ENCODE data around the gene MN1.
"Not testable (repeated sequence)": the region's sequence is repeated elsewhere in the genome, so short reads cannot be mapped to it uniquely, and the experiment has no call there.

Gene MN1

GRCh38 chr22:27754247-27754887, 47.2 kb downstream of the MN1 start:
- Mint-ChIP-seq H3K27me3 (peaks cover 3% of the 10 kb centered on the region), H3K27ac (no peak overlapping the region), H3K9me3 (ENCODE audit: low read depth) (no peaks in the 10 kb centered on the region), H3K4me3 (no peak overlapping the region), H3K36me3 (no peaks in the 10 kb centered on the region), H3K4me1 (ENCODE audit: low read depth) (no peaks in the 10 kb centered on the region)

DNA sequence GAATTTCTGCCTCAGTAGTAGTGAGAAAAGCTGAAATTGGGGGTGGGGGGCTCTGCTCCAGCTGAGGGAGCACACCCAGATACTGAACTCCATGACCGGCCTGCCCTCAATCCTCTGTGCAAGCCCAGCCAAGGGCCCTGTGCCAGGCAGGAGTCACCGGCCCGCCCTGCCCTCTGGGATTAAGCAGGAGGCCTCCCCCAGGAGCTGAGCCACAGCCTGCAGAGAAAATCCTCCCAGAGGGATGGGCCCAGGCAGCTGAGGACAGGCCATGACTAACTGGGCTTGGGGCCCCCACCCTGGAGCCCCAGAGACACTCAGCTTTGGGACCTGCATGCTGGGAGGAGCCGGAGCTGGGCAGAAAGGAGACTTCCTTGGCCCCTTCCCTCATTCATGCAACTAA, 48.8 kb downstream of the MN1 start:
- no peak overlapping the region for H3K4me3 Mint-ChIP-seq
- H3K27me3 Mint-ChIP-seq = peaks cover 8% of the 10 kb centered on the region
- H3K9me3 Mint-ChIP-seq (ENCODE audit: low read depth) = no peaks in the 10 kb centered on the region
- H3K36me3 Mint-ChIP-seq = no peaks in the 10 kb centered on the region
- H3K27ac Mint-ChIP-seq = no peak overlapping the region
- peaks cover 2% of the 10 kb centered on the region for H3K4me1 Mint-ChIP-seq (ENCODE audit: low read depth)

- Mint-ChIP-seq H3K9me3 (ENCODE audit: low read depth) (no peaks in the 10 kb centered on the region), H3K4me1 (ENCODE audit: low read depth) (peaks cover 2% of the 10 kb centered on the region), H3K27me3 (peaks cover 8% of the 10 kb centered on the region), H3K27ac (no peak overlapping the region), H3K4me3 (no peak overlapping the region), H3K36me3 (no peaks in the 10 kb centered on the region)
Observed at GRCh38 chr22:27752141-27752540, 49.4 kb downstream of the MN1 start.

GRCh38 chr22:27751277-27752070, 50.1 kb downstream of the MN1 start:
- Mint-ChIP-seq H3K27me3 (peaks cover 8% of the 10 kb centered on the region), H3K4me1 (ENCODE audit: low read depth) (peaks cover 2% of the 10 kb centered on the region), H3K9me3 (ENCODE audit: low read depth) (no peaks in the 10 kb centered on the region), H3K27ac (no peak overlapping the region), H3K36me3 (no peaks in the 10 kb centered on the region), H3K4me3 (no peak overlapping the region)

- Mint-ChIP-seq H3K4me1 (ENCODE audit: low read depth) (peaks cover 2% of the 10 kb centered on the region), H3K27me3 (peaks cover 10% of the 10 kb centered on the region), H3K27ac (no peak overlapping the region), H3K4me3 (no peak overlapping the region), H3K36me3 (no peaks in the 10 kb centered on the region), H3K9me3 (ENCODE audit: low read depth) (no peaks in the 10 kb centered on the region)
Observed at GRCh38 chr22:27750584-27751265, 50.8 kb downstream of the MN1 start.

GRCh38 chr22:27749597-27750225, 51.8 kb downstream of the MN1 start:
- H3K4me1 Mint-ChIP-seq (ENCODE audit: low read depth) = peaks cover 2% of the 10 kb centered on the region
- no peak overlapping the region for H3K4me3 Mint-ChIP-seq
- H3K27ac Mint-ChIP-seq = no peak overlapping the region
- H3K9me3 Mint-ChIP-seq (ENCODE audit: low read depth) = no peaks in the 10 kb centered on the region
- H3K27me3 Mint-ChIP-seq = peaks cover 10% of the 10 kb centered on the region
- no peaks in the 10 kb centered on the region for H3K36me3 Mint-ChIP-seq

DNA sequence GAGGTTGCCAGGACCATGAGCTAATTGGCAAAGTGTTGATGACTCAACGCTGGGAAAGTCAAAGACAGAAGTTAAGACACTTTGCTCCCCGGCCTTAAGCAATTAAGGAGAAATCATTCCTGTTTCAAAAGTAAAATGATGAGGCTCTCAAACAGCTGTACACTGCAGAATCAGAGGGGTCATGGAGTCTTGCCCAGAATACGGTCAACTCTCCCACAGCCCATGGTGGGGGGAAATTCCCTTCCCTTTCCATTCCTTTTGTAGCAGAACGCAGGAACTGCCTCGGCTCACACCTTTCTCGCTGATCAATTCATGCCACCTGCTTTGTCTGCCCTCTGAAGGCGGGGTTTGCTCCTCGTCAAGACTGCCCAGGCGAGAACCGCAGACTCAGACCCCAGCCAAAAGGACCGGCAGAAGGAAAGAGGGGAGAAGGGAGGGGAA, 52.8 kb downstream of the MN1 start:
- Mint-ChIP-seq H3K27me3 (peaks cover 10% of the 10 kb centered on the region), H3K27ac (no peak overlapping the region), H3K9me3 (ENCODE audit: low read depth) (no peaks in the 10 kb centered on the region), H3K4me3 (no peak overlapping the region), H3K36me3 (no peaks in the 10 kb centered on the region), H3K4me1 (ENCODE audit: low read depth) (peaks cover 2% of the 10 kb centered on the region)

- H3K27ac Mint-ChIP-seq = no peak overlapping the region
- no peaks in the 10 kb centered on the region for H3K9me3 Mint-ChIP-seq (ENCODE audit: low read depth)
- peaks cover 12% of the 10 kb centered on the region for H3K27me3 Mint-ChIP-seq
- H3K4me3 Mint-ChIP-seq = no peak overlapping the region
- H3K36me3 Mint-ChIP-seq = no peaks in the 10 kb centered on the region
- H3K4me1 Mint-ChIP-seq (ENCODE audit: low read depth) = peaks cover 2% of the 10 kb centered on the region
Observed at GRCh38 chr22:27748349-27748748, 53.2 kb downstream of the MN1 start.

DNA sequence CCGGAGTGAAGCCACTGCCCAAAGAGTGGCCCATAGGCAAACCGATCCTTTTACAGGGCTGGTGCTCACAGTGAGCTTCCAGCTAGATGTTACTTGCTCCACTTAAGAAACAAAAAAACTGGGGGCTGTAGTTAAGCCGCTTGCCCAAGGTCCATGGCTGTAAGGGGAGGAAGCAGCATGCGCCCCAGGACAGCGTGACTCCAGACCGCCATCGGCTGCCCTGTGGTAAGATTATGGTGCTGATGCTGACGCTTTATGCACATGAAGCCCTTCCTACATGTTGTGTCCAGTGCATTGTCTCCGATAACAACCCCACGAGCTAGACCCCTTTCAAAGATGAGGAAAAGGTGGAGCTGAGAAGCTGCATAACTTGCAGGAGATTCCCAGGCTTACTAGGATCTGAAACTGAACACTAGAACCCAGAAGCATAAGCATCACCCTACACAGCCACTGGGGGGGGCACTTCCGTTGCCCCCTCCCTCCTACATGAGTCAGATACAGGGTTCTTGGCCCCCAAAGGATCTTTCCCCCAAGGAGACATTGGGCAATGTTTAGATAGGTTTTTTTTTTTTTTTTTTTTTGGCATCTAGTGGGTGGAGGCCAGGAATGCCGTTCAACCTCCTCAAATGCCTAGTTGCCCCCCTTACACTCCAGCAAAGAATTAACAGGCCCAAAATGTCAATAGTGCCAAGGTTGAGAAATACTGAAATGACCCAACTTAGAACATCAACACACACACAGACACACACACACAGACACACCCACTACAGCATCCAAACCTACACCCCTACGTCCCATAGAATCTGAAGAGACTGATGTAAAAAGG, 53.9 kb downstream of the MN1 start:
- Mint-ChIP-seq H3K4me3 (no peak overlapping the region), H3K27me3 (peaks cover 12% of the 10 kb centered on the region), H3K9me3 (ENCODE audit: low read depth) (no peaks in the 10 kb centered on the region), H3K27ac (no peak overlapping the region), H3K4me1 (ENCODE audit: low read depth) (peaks cover 2% of the 10 kb centered on the region), H3K36me3 (no peaks in the 10 kb centered on the region)

GRCh38 chr22:27746918-27747317, 54.6 kb downstream of the MN1 start:
- no peak overlapping the region for H3K4me3 Mint-ChIP-seq
- H3K27ac Mint-ChIP-seq = no peak overlapping the region
- H3K9me3 Mint-ChIP-seq (ENCODE audit: low read depth) = no peaks in the 10 kb centered on the region
- H3K36me3 Mint-ChIP-seq = no peaks in the 10 kb centered on the region
- H3K27me3 Mint-ChIP-seq = peaks cover 12% of the 10 kb centered on the region
- peaks cover 2% of the 10 kb centered on the region for H3K4me1 Mint-ChIP-seq (ENCODE audit: low read depth)

GRCh38 chr22:27745809-27746208, 55.7 kb downstream of the MN1 start:
- Mint-ChIP-seq H3K27ac (no peak overlapping the region), H3K27me3 (peaks cover 12% of the 10 kb centered on the region)

GRCh38 chr22:27745154-27745553, 56.4 kb downstream of the MN1 start:
- peaks cover 9% of the 10 kb centered on the region for H3K27me3 Mint-ChIP-seq
- peaks cover 2% of the 10 kb centered on the region for H3K4me1 Mint-ChIP-seq (ENCODE audit: low read depth)
- no peak overlapping the region for H3K27ac Mint-ChIP-seq
- H3K36me3 Mint-ChIP-seq = no peaks in the 10 kb centered on the region
- H3K4me3 Mint-ChIP-seq = no peak overlapping the region
- no peaks in the 10 kb centered on the region for H3K9me3 Mint-ChIP-seq (ENCODE audit: low read depth)

More at GRCh38 chr22:27745809-27746208, 55.7 kb downstream of the MN1 start:
- no peak overlapping the region for H3K4me3 Mint-ChIP-seq
- H3K4me1 Mint-ChIP-seq (ENCODE audit: low read depth) = peaks cover 2% of the 10 kb centered on the region
- H3K9me3 Mint-ChIP-seq (ENCODE audit: low read depth) = no peaks in the 10 kb centered on the region
- H3K36me3 Mint-ChIP-seq = no peaks in the 10 kb centered on the region

DNA sequence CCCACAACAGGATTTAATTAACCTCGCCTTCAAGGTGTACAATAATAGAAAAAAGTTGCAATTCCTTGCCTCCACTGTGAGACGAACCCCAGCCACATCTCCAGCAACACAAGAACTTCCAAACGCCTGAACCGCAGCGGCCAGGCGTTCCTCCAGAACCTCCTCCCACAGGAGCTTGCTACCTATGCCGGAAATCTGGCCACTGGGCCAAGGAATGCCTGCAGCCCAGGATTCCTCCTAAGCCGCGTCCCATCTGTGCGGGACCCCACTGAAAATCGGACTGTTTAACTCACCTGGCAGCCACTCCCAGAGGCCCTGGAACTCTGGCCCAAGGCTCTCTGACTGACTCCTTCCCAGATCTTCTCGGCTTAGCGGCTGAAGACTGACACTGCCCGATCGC, 57.5 kb downstream of the MN1 start:
- H3K4me1 Mint-ChIP-seq (ENCODE audit: low read depth); H3K36me3 Mint-ChIP-seq; H3K27ac Mint-ChIP-seq; H3K9me3 Mint-ChIP-seq (ENCODE audit: low read depth); H3K4me3 Mint-ChIP-seq; H3K27me3 Mint-ChIP-seq: not testable (repeated sequence)

GRCh38 chr22:27740202-27740748, 61.3 kb downstream of the MN1 start:
- Mint-ChIP-seq H3K4me1 (ENCODE audit: low read depth) (no peaks in the 10 kb centered on the region), H3K27me3 (peaks cover 2% of the 10 kb centered on the region), H3K9me3 (ENCODE audit: low read depth) (peaks cover 10% of the 10 kb centered on the region), H3K27ac (no peak overlapping the region), H3K4me3 (no peak overlapping the region), H3K36me3 (no peaks in the 10 kb centered on the region)

All from activated naive CD8-positive, alpha-beta T cell (primary cell).